C4-2B (cell line): ENCODE measurements around the gene ACOX1.

ENCODE experiments used
- ZFX ChIP-seq: fragments of 450-650 bp; IDR thresholded peaks from 2 replicates; pipeline ENCODE4 v1.6.1; 2017
- TF ChIP-seq, protein P1 (sequence below): fragments of 450-650 bp; conservative IDR thresholded peaks from 2 replicates; pipeline ENCODE4 v1.5.1; 2017; ENCODE audit warnings: mild to moderate bottlenecking

DNA sequence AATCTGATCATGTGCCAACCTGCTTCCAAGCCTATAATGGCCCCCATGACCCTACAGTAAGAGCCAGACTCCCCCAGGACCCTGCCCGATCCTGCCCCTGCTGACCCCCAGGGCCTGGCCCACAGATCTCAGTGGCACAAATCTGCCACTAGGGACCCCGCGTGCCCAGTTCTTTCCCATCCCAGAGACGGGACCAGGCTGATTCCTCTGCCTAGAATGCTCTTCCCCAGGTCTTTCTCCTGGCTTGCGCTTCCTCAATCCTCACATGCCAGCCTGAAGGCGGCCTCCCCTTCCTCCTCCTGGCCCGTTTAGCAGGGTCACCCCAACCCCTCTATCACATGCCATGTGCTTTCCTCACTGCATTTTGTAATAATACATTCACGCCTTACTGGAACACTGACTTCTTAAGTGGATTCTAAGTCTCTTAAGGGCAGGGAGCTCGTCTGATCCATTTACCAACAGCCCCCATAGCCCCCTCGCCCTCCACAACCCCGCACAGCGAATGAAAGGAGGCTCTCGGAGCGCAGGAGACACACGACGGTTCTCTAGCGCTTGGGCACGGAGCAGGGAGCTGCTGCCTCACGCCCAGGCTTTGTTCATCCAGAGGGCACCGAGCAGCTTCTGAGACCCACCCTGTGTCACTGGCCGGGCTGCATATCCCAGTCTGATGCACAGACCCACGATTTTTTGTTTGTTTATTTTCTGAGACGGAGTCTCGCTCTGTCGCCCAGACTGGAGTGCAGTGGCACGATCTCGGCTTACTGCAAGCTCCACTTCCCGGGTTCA, 83.4 kb downstream of the ACOX1 start:
- TF ChIP-seq, protein P1, sequence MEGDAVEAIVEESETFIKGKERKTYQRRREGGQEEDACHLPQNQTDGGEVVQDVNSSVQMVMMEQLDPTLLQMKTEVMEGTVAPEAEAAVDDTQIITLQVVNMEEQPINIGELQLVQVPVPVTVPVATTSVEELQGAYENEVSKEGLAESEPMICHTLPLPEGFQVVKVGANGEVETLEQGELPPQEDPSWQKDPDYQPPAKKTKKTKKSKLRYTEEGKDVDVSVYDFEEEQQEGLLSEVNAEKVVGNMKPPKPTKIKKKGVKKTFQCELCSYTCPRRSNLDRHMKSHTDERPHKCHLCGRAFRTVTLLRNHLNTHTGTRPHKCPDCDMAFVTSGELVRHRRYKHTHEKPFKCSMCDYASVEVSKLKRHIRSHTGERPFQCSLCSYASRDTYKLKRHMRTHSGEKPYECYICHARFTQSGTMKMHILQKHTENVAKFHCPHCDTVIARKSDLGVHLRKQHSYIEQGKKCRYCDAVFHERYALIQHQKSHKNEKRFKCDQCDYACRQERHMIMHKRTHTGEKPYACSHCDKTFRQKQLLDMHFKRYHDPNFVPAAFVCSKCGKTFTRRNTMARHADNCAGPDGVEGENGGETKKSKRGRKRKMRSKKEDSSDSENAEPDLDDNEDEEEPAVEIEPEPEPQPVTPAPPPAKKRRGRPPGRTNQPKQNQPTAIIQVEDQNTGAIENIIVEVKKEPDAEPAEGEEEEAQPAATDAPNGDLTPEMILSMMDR: no peak
- no peak for TF ChIP-seq ZFX
